Endothelial cell (in vitro differentiated cells): ENCODE measurements around the gene PPP1CA. TPM values are rescaled to one million over a fixed set of nuclear protein-coding genes. Genes with fewer than 3 reads are reported as not detected.

Experiments used
- DNase-seq: peaks from one replicate; pipeline ENCODE4 v3.0.0; 2021; ENCODE audit warnings: low spot score
- H3K27ac Mint-ChIP-seq: one replicate; pipeline ENCODE4 v1.8.0; 2021; ENCODE audit warnings: mixed read lengths, inconsistent platforms; ENCODE audit not compliant: unreplicated experiment
- H3K27me3 Mint-ChIP-seq: one replicate; pipeline ENCODE4 v1.8.0; 2021; ENCODE audit warnings: mild to moderate bottlenecking, moderate library complexity, mixed read lengths, inconsistent platforms; ENCODE audit not compliant: unreplicated experiment
- H3K36me3 Mint-ChIP-seq: one replicate; pipeline ENCODE4 v1.8.0; 2021; ENCODE audit warnings: mild to moderate bottlenecking, low read depth, mixed read lengths, inconsistent platforms; ENCODE audit not compliant: unreplicated experiment
- H3K4me1 Mint-ChIP-seq: one replicate; pipeline ENCODE4 v1.8.0; 2021; ENCODE audit warnings: mild to moderate bottlenecking, mixed read lengths, inconsistent platforms; ENCODE audit not compliant: unreplicated experiment
- H3K4me3 Mint-ChIP-seq: one replicate; pipeline ENCODE4 v1.8.0; 2021; ENCODE audit warnings: mild to moderate bottlenecking, mixed read lengths, inconsistent platforms; ENCODE audit not compliant: unreplicated experiment
- H3K9me3 Mint-ChIP-seq: one replicate; pipeline ENCODE4 v1.8.0; 2021; ENCODE audit warnings: mixed read lengths, inconsistent platforms; ENCODE audit not compliant: unreplicated experiment
- CTCF ChIP-seq: fragments of 200-600 bp; sonication (generic); IDR thresholded peaks from one replicate; pipeline ENCODE4 v1.5.0; 2021; ENCODE audit warnings: antibody characterized with exemption; ENCODE audit not compliant: unreplicated experiment
- total RNA-seq: library from RNA; stranded (reverse); fragmentation: NEBNext Ultra II Directional; extraction: Animal tissue kit (Norgen Biotek cat#: 25700); gene quantifications from one replicate; pipeline ENCODE4 v1.2.1, GENCODE V29; 2021; ENCODE audit not compliant: unreplicated experiment

Gene PPP1CA
- total RNA-seq, 1 donor from 2014 or later = 249 TPM

GRCh38 chr11:67387518-67387917, 14.1 kb downstream of the PPP1CA start:
- Mint-ChIP-seq H3K4me1 (peaks cover 17% of the 10 kb centered on the region), H3K27ac (no peak overlapping the region), H3K27me3 (peaks cover 14% of the 10 kb centered on the region), H3K4me3 (peak overlapping the region; percentile 65), H3K9me3 (no peaks in the 10 kb centered on the region), H3K36me3 (no peaks in the 10 kb centered on the region)
- no peak for DNase-seq
- no peak for TF ChIP-seq CTCF

- Mint-ChIP-seq H3K36me3 (no peaks in the 10 kb centered on the region), H3K9me3 (no peaks in the 10 kb centered on the region), H3K4me1 (peaks cover 13% of the 10 kb centered on the region), H3K4me3 (no peak overlapping the region), H3K27me3 (peaks cover 14% of the 10 kb centered on the region), H3K27ac (no peak overlapping the region)
- no peak for TF ChIP-seq CTCF
- no peak for DNase-seq
These were observed 14.6 kb downstream of the PPP1CA start for GRCh38 chr11:67387069-67387468.

GRCh38 chr11:67384851-67385366, 16.7 kb downstream of the PPP1CA start:
- H3K27ac Mint-ChIP-seq = no peak overlapping the region
- peaks cover 13% of the 10 kb centered on the region for H3K4me1 Mint-ChIP-seq
- no peak overlapping the region for H3K4me3 Mint-ChIP-seq
- no peaks in the 10 kb centered on the region for H3K36me3 Mint-ChIP-seq
- DNase-seq = no peak
- peaks cover 16% of the 10 kb centered on the region for H3K27me3 Mint-ChIP-seq
- no peak for TF ChIP-seq CTCF
- no peaks in the 10 kb centered on the region for H3K9me3 Mint-ChIP-seq

GRCh38 chr11:67382276-67383136, 19.2 kb downstream of the PPP1CA start:
- no peak overlapping the region for H3K4me3 Mint-ChIP-seq
- DNase-seq = peak; percentile 88
- H3K27me3 Mint-ChIP-seq = peaks cover 13% of the 10 kb centered on the region

More at GRCh38 chr11:67382276-67383136, 19.2 kb downstream of the PPP1CA start:
- Mint-ChIP-seq H3K36me3 (no peaks in the 10 kb centered on the region), H3K9me3 (no peaks in the 10 kb centered on the region), H3K27ac (peak overlapping the region; percentile 78), H3K4me1 (peaks cover 4% of the 10 kb centered on the region)
- TF ChIP-seq CTCF = peak; percentile 75
